SW480 (cell line): ENCODE results near the gene AURKA.
A peak's percentile ranks its signal among the peaks of the same experiment; 100 is the strongest.
"Not testable (repeated sequence)": the region's sequence is repeated elsewhere in the genome, so short reads cannot be mapped to it uniquely, and the experiment has no call there.

ENCODE experiments used
- DNase-seq: peaks from one replicate; pipeline ENCODE4 v3.0.0-alpha.2; 2016; ENCODE audit warnings: low spot score

Gene AURKA

GRCh38 chr20:56420940-56421688, 29.1 kb upstream of the AURKA start:
- DNase-seq: no peak

GRCh38 chr20:56420028-56420427, 28.0 kb upstream of the AURKA start:
- DNase-seq: no peak

GRCh38 chr20:56418385-56418861, 26.4 kb upstream of the AURKA start:
- no peak for DNase-seq

- no peak for DNase-seq
Measured at GRCh38 chr20:56417911-56418310, 25.9 kb upstream of the AURKA start.

GRCh38 chr20:56417402-56417801, 25.4 kb upstream of the AURKA start:
- DNase-seq: no peak

GRCh38 chr20:56414842-56415765, 23.1 kb upstream of the AURKA start:
- DNase-seq: no peak

GRCh38 chr20:56412949-56413348, 20.9 kb upstream of the AURKA start:
- no peak for DNase-seq

- DNase-seq: no peak
Measured at GRCh38 chr20:56412473-56412790, 20.4 kb upstream of the AURKA start.

GRCh38 chr20:56411759-56412472, 19.9 kb upstream of the AURKA start, which contains the start of gene CASS4:
Gene CASS4, plus strand, starts transcription at chr20:56412260. Its CDS starts 199 bp downstream, at chr20:56412459.
- DNase-seq: no peak

- not testable (repeated sequence) for DNase-seq
Measured at GRCh38 chr20:56411287-56411686, 19.3 kb upstream of the AURKA start.

GRCh38 chr20:56409956-56410355, 17.9 kb upstream of the AURKA start:
- no peak for DNase-seq

- no peak for DNase-seq
Measured at GRCh38 chr20:56409521-56409920, 17.5 kb upstream of the AURKA start.

GRCh38 chr20:56406910-56407309, 14.9 kb upstream of the AURKA start:
- DNase-seq: no peak

- DNase-seq: not testable (repeated sequence)
Measured at GRCh38 chr20:56405356-56405755, 13.3 kb upstream of the AURKA start.

GRCh38 chr20:56403465-56403864, 11.4 kb upstream of the AURKA start:
- DNase-seq: no peak

GRCh38 chr20:56400001-56400640, 8.1 kb upstream of the AURKA start:
- peak; percentile 68 for DNase-seq

GRCh38 chr20:56395166-56395565, 3.2 kb upstream of the AURKA start:
- DNase-seq: no peak

GRCh38 chr20:56393653-56394052, 1.6 kb upstream of the AURKA start:
- no peak for DNase-seq

GRCh38 chr20:56392881-56393482, 967 bp upstream of the AURKA start:
- DNase-seq: no peak

- DNase-seq: peak; percentile 37
Measured at GRCh38 chr20:56391596-56392131, 351 bp downstream of the AURKA start.

- DNase-seq: no peak
Measured at GRCh38 chr20:56391037-56391436, 978 bp downstream of the AURKA start.
